ENCODE measurements around the gene FAP.

GRCh38 chr2:162197069-162197825 lies 46.0 kb downstream of the FAP start:
- TF ChIP-seq CTCF (IDR thresholded peaks at IDR 0.05) = no peak
- TF ChIP-seq POLR2A (IDR thresholded peaks at IDR 0.05) = no peak

Data from testis (tissue), 2 donors.